HepG2 (cell line): ENCODE results near the gene ABCB9. TPM values are rescaled to one million over a fixed set of nuclear protein-coding genes. Genes with fewer than 3 reads are reported as not detected.

Experiments used
- ATAC-seq: fragments of 200-7000 bp; cut with Tn5 transposase; 3 replicates; pipeline ENCODE4 v1.9.1; 2020; ENCODE audit warnings: mild to moderate bottlenecking, moderate library complexity
- BruUV-seq: library from RNA; stranded (reverse); fragments of 400-500 nt; replicated peaks from 2 replicates; lab custom pipeline; 2021; lab: Mats Ljungman, UMichigan
- CTCF ChIA-PET: fragments of 300-600 bp; formaldehyde crosslinking; extraction: SDS; loops from one replicate; lab custom pipeline; 2021; ENCODE audit warnings: low total read pairs, inconsistent platforms, low intra/inter-chr PET ratio; lab: Yijun Ruan, JAX
- POLR2A ChIA-PET: fragments of 350-600 bp; sonication (Branson Sonifier 250); formaldehyde crosslinking; loops from one replicate; lab custom pipeline; 2020; ENCODE audit warnings: antibody characterized with exemption, inconsistent platforms; lab: Yijun Ruan, JAX
- DNase-seq: peaks from one replicate; pipeline ENCODE4 v3.0.0-alpha.2; 2015; ENCODE audit warnings: low spot score
- FAIRE-seq: peaks from 3 replicates; lab custom pipeline; 2011; peaks lifted over from hg19 to GRCh38; lab: Jason Lieb, UNC
- H2AFZ ChIP-seq: one replicate; pipeline ENCODE4 v1.6.1; 2011; ENCODE audit warnings: low read length, inconsistent platforms
- H3K27ac ChIP-seq: fragments of 300-600 bp; 3 replicates; pipeline ENCODE4 v1.8.0; 2011; ENCODE audit warnings: mixed run types, mild to moderate bottlenecking, mixed read lengths, low read length, inconsistent platforms; ENCODE audit not compliant: insufficient read depth; ENCODE audit errors: extremely low read length
- H3K27me3 ChIP-seq, 2 experiments: fragments of 200-600 bp in 1 of 2; 2 replicates in 1 of 2; 3 replicates in 1 of 2; pipeline versions ENCODE4 v1.6.0 to v1.8.0; 2011; ENCODE audit warnings: low read length in 2 of 2, mild to moderate bottlenecking in 2 of 2, moderate library complexity in 2 of 2, inconsistent platforms in 1 of 2; ENCODE audit not compliant: insufficient read depth in 2 of 2, control insufficient read depth in 1 of 2
- H3K36me3 ChIP-seq, 2 experiments: fragments of 200-600 bp in 1 of 2; replicated peaks in 1 of 2; 2 replicates in 1 of 2; 3 replicates in 1 of 2; pipeline versions ENCODE4 v1.5.1 to v1.8.0; 2011; ENCODE audit warnings: low read length in 2 of 2, inconsistent platforms in 1 of 2; ENCODE audit not compliant: insufficient read depth in 2 of 2, control insufficient read depth in 1 of 2
- H3K4me1 ChIP-seq: 2 replicates; pipeline ENCODE4 v1.5.1; 2012; ENCODE audit warnings: low read length, inconsistent platforms; ENCODE audit not compliant: insufficient read depth
- H3K4me2 ChIP-seq: 2 replicates; pipeline ENCODE4 v1.6.0; 2011; ENCODE audit warnings: low read depth, low read length, inconsistent platforms
- H3K4me3 ChIP-seq, 3 experiments: fragments of 200-600 bp in 1 of 3; sonication (generic), shearing (Covaris generic) in 1 of 3; replicated peaks in 1 of 3; 2 replicates each; pipeline ENCODE4 v1.5.1; 2011 to 2016; ENCODE audit warnings: low read length in 3 of 3, inconsistent platforms in 2 of 3, low read depth in 2 of 3, mild to moderate bottlenecking in 2 of 3, control low read depth in 1 of 3, mixed read lengths in 1 of 3; ENCODE audit not compliant: insufficient read depth in 1 of 3
- H3K79me2 ChIP-seq: one replicate; pipeline ENCODE4 v1.6.1; 2011; ENCODE audit warnings: low read length, inconsistent platforms; ENCODE audit not compliant: insufficient read depth
- H3K9ac ChIP-seq: 2 replicates; pipeline ENCODE4 v1.6.0; 2011; ENCODE audit warnings: mild to moderate bottlenecking, low read depth, low read length, inconsistent platforms; ENCODE audit not compliant: insufficient read depth
- H3K9me3 ChIP-seq: 2 replicates; pipeline ENCODE4 v1.5.1; 2012; ENCODE audit warnings: mild to moderate bottlenecking, low read length
- H4K20me1 ChIP-seq: 2 replicates; pipeline ENCODE4 v1.6.0; 2011; ENCODE audit warnings: inconsistent platforms, mild to moderate bottlenecking, low read length, moderate library complexity; ENCODE audit not compliant: insufficient read depth
- ARID2 ChIP-seq: sonication (generic); formaldehyde crosslinking; IDR thresholded peaks from 2 replicates; pipeline ENCODE4 v1.8.1; 2022; ENCODE audit warnings: mild to moderate bottlenecking, missing genetic modification reagents, borderline replicate concordance
- KLF16 ChIP-seq, 2 experiments: sonication (generic) in 1 of 2; formaldehyde crosslinking in 1 of 2; IDR thresholded peaks; 2 replicates each; pipeline versions ENCODE4 v1.6.1 to v1.8.0; 2016 to 2023; ENCODE audit warnings: missing genetic modification reagents in 2 of 2, missing compliant biosample characterization in 1 of 2
- MED1 ChIP-seq: sonication (generic); formaldehyde crosslinking; IDR thresholded peaks from 2 replicates; pipeline ENCODE4 v1.4.0; 2020; ENCODE audit warnings: missing genetic modification reagents
- MEF2D ChIP-seq: sonication (generic); formaldehyde crosslinking; IDR thresholded peaks from 2 replicates; pipeline ENCODE4 v1.5.1; 2020; ENCODE audit warnings: mild to moderate bottlenecking, missing genetic modification reagents
- MEIS1 ChIP-seq: sonication (generic); formaldehyde crosslinking; IDR thresholded peaks from 2 replicates; pipeline ENCODE4 v1.9.0; 2021; ENCODE audit warnings: mild to moderate bottlenecking, missing genetic modification reagents, moderate library complexity, borderline replicate concordance
- NFYB ChIP-seq: sonication (generic); formaldehyde crosslinking; IDR thresholded peaks from 2 replicates; pipeline ENCODE4 v1.4.0; 2020; ENCODE audit warnings: missing genetic modification reagents
- SIN3B ChIP-seq: fragments of 150-350 bp; IDR thresholded peaks from 2 replicates; pipeline ENCODE4 v1.6.1; 2014; ENCODE audit warnings: low read length
- SNAI1 ChIP-seq: sonication (generic); formaldehyde crosslinking; IDR thresholded peaks from 2 replicates; pipeline ENCODE4 v1.5.0; 2020; ENCODE audit warnings: mild to moderate bottlenecking, missing genetic modification reagents, borderline replicate concordance
- SOX5 ChIP-seq: IDR thresholded peaks from 2 replicates; pipeline ENCODE4 v1.6.1; 2016; ENCODE audit warnings: borderline replicate concordance
- ZMYM2 ChIP-seq: sonication (generic); formaldehyde crosslinking; IDR thresholded peaks from 2 replicates; pipeline ENCODE4 v1.8.0; 2022; ENCODE audit warnings: mild to moderate bottlenecking, missing genetic modification reagents
- ZMYM3 ChIP-seq: sonication (generic); formaldehyde crosslinking; IDR thresholded peaks from 2 replicates; pipeline ENCODE4 v1.5.1; 2020; ENCODE audit warnings: mild to moderate bottlenecking, missing genetic modification reagents
- ZNF232 ChIP-seq: sonication (generic); formaldehyde crosslinking; IDR thresholded peaks from 2 replicates; pipeline ENCODE4 v1.4.0; 2020; ENCODE audit warnings: missing genetic modification reagents, borderline replicate concordance
- ZNF484 ChIP-seq: sonication (generic); formaldehyde crosslinking; IDR thresholded peaks from 2 replicates; pipeline ENCODE4 v1.5.1; 2020; ENCODE audit warnings: mild to moderate bottlenecking, low read depth, missing genetic modification reagents, borderline replicate concordance
- ZNF510 ChIP-seq: sonication (generic); formaldehyde crosslinking; IDR thresholded peaks from 2 replicates; pipeline ENCODE4 v1.4.0; 2020; ENCODE audit warnings: low read depth, mild to moderate bottlenecking, missing genetic modification reagents
- ZNF530 ChIP-seq: sonication (generic); formaldehyde crosslinking; IDR thresholded peaks from 2 replicates; pipeline ENCODE4 v1.5.0; 2020; ENCODE audit warnings: low read depth, mild to moderate bottlenecking, missing genetic modification reagents
- WGBS: methylation state at CpG from one replicate; pipeline ENCODE4 v1.1.6; 2017; ENCODE audit warnings: low lambda C conversion rate; 5-methylcytosine and 5-hydroxymethylcytosine counted together
- in situ Hi-C: cut with HindIII; loops from 2 replicates; pipeline ENCODE4 v1.10.0; 2017; ENCODE audit warnings: low pct_unique_long_range_greater_than_20kb; ENCODE audit not compliant: extremely low pct_ligation_motif_present
- intact Hi-C: fragments of 100-400 bp; cut with micrococcal nuclease; formaldehyde crosslinking; loops from one replicate; pipeline ENCODE4 v1.10.0; 2022; ENCODE audit not compliant: unreplicated experiment
- polyA plus RNA-seq, 8 experiments: library from polyadenylated mRNA; depleted of rRNA in 3 of 8; stranded (reverse) in 7 of 8; unstranded in 1 of 8; fragments of >200 nt; fragmentation: Illumina TruSeq in 4 of 8; extraction: Trizol in 4 of 8; gene quantifications; 2 replicates each; pipeline versions ENCODE4 v1.2.1 to v1.2.3, GENCODE V29; 2011 to 2016; ENCODE audit warnings: low read depth in 4 of 8, missing spikeins in 1 of 8, mixed read lengths in 1 of 8; ENCODE audit not compliant: insufficient read depth in 1 of 8
- total RNA-seq, 5 experiments: library from RNA; depleted of rRNA; stranded (reverse); fragments of >200 nt; fragmentation: Illumina TruSeq; extraction: Trizol; gene quantifications; 2 replicates each; pipeline ENCODE4 v1.2.3, GENCODE V29; 2016; ENCODE audit warnings: low read depth in 1 of 5

ABCB9 gene
- total and polyA plus RNA-seq, 2 of the 13 experiments (the other 11 are each of a cell fraction or from before 2014, with no cell fraction given): 5.1 to 6.0 TPM

- TF ChIP-seq MED1 (CRISPR knock-in tag): no peak
- 0 out of 2 replicates have a peak, but pooled peaks have one; percentile 29 for TF ChIP-seq ARID2
- TF ChIP-seq KLF16 (CRISPR knock-in tag; IDR thresholded peaks at IDR 0.05): no peak
- no peaks in the 10 kb centered on the region for H4K20me1 ChIP-seq
- peaks cover 0 to 11% of the 10 kb centered on the region in 2 experiments; a peak in 4 of 5 replicates for H3K36me3 ChIP-seq
- peaks cover 39% of the 10 kb centered on the region for H3K79me2 ChIP-seq
- in situ Hi-C loops: no loop called here
- no peak for DNase-seq
- WGBS: 48% methylated on average over 3 of the region's 8 CpGs
- ChIA-PET CTCF (no interaction called here), POLR2A (interaction anchor here (0.5 to 3.7 kb wide), 6 partner anchors 8 to 323 kb away, joined by 3 to 49 read pairs (median 16); partner anchors contain the start of genes ABCB9, MPHOSPH9 and MTRFR)
- BruUV-seq: no TSS peak
- H3K4me2 ChIP-seq: peak overlapping the region; percentile 89
- no peak for ATAC-seq
- no peaks in the 10 kb centered on the region; a peak in 1 of 5 replicates for H3K27me3 ChIP-seq
- H3K4me3 ChIP-seq: peak overlapping the region; percentile 83 to 95 (median 90)
- no peaks in the 10 kb centered on the region for H3K9me3 ChIP-seq
- peaks cover 40% of the 10 kb centered on the region for H3K4me1 ChIP-seq
- no peak for FAIRE-seq
- intact Hi-C loops: no loop called here
- H2AFZ ChIP-seq: no peak overlapping the region
- H3K27ac ChIP-seq: peak overlapping the region; percentile 92
- peak overlapping the region; percentile 93 for H3K9ac ChIP-seq
Measured at GRCh38 chr12:122975790-122976647, 9.8 kb upstream of the ABCB9 start.

GRCh38 chr12:122974892-122975789 is 8.9 kb upstream of the ABCB9 start, which contains the start of gene OGFOD2:
TSS of gene OGFOD2 (plus strand) at chr12:122975244. CDS start at chr12:122975252, 8 bp downstream.
- Histone ChIP-seq H3K36me3 (peaks cover 0 to 11% of the 10 kb centered on the region in 2 experiments; a peak in 4 of 5 replicates), H3K9ac (peak within 1 kb of the TSS; percentile 93), H3K4me3 (peak within 1 kb of the TSS; percentile 83 to 95 (median 90)), H3K4me1 (peaks cover 45% of the 10 kb centered on the region), H3K27ac (peak within 1 kb of the TSS; percentile 92), H2AFZ (peak within 1 kb of the TSS; percentile 12), H3K79me2 (peaks cover 33% of the 10 kb centered on the region), H4K20me1 (no peaks in the 10 kb centered on the region), H3K27me3 (no peaks in the 10 kb centered on the region; a peak in 1 of 5 replicates), H3K4me2 (peak within 1 kb of the TSS; percentile 89), H3K9me3 (no peaks in the 10 kb centered on the region)
- DNase-seq (peak; percentile 85), FAIRE-seq (no peak), ATAC-seq (peak; percentile 89)
- ChIA-PET CTCF (no interaction called here), POLR2A (interaction anchor here (0.5 to 3.7 kb wide), 8 partner anchors 8 to 324 kb away, joined by 3 to 49 read pairs (median 6); partner anchors contain the start of genes ABCB9, HIP1R, MPHOSPH9 and MTRFR)
- 0% methylated on average over 18 of the region's 66 CpGs for WGBS
- in situ Hi-C loops (no loop called here), intact Hi-C loops (loop anchor here (5.0 kb wide), 1 partner anchor 102 kb away; no protein-coding TSS in a partner anchor)
- BruUV-seq: TSS peak; percentile 53
- TF ChIP-seq ZNF232 (CRISPR knock-in tag): 0 out of 2 replicates have a peak, but pooled peaks have one; percentile 5
- no peak for TF ChIP-seq MEF2D (CRISPR knock-in tag)
- no peak for TF ChIP-seq NFYB (CRISPR knock-in tag)
- TF ChIP-seq ZNF484 (CRISPR knock-in tag): no peak
- no peak for TF ChIP-seq SOX5
- TF ChIP-seq SNAI1 (CRISPR knock-in tag): peak; percentile 85; the same call in 1 of the 2 replicates
- no peak for TF ChIP-seq ZNF510 (CRISPR knock-in tag)
- no peak for TF ChIP-seq MEIS1 (CRISPR knock-in tag)
- peak; percentile 68; the same call in 1 of the 2 replicates for TF ChIP-seq SIN3B
- TF ChIP-seq ZMYM2 (CRISPR knock-in tag): no peak
- TF ChIP-seq ZNF530 (CRISPR knock-in tag): no peak
- TF ChIP-seq ZMYM3: no peak
